ENCODE data around the gene RNF26. TPM values are rescaled to one million over a fixed set of nuclear protein-coding genes. Genes with fewer than 3 reads are reported as not detected.

RNF26 gene
- total and polyA plus RNA-seq, 5 donors from 2014 or later: 21.0 to 38.3 (median 37.2) TPM

- Mint-ChIP-seq H3K27me3 (peaks cover 18% of the 10 kb centered on the region), H3K9me3 (no peaks in the 10 kb centered on the region), H3K27ac (peak overlapping the region; percentile 10 to 83 (median 69)), H3K4me3 (peak overlapping the region; percentile 85 to 95 (median 87)), H3K4me1 (peaks cover 5 to 35% (median 16%) of the 10 kb centered on the region in 4 donors), H3K36me3 (no peaks in the 10 kb centered on the region)
- Histone ChIP-seq H3K4me3 (ENCODE audit: low read depth, low read length) (peak overlapping the region; percentile 72), H3K27ac (ENCODE audit: insufficient read depth, low read length, poor library complexity, severe bottlenecking) (peak overlapping the region; percentile 33), H3K9me3 (ENCODE audit: control insufficient read depth in 2 of 2, low read length in 2 of 2) (no peaks in the 10 kb centered on the region), H3K4me1 (ENCODE audit: control insufficient read depth, insufficient read depth, low read length, poor library complexity, severe bottlenecking) (peaks cover 46% of the 10 kb centered on the region), H3K36me3 (ENCODE audit: control insufficient read depth, insufficient read depth, low read length) (no peaks in the 10 kb centered on the region), H3K27me3 (ENCODE audit: control insufficient read depth, insufficient read depth, low read length) (no peaks in the 10 kb centered on the region)
- DNase-seq (peak; percentile 32 to 82 (median 55)), ATAC-seq (ENCODE audit: low read depth in 2 of 2) (peak; percentile 55 to 64)
Measured at GRCh38 chr11:119320776-119321524, 13.4 kb upstream of the RNF26 start.

DNA sequence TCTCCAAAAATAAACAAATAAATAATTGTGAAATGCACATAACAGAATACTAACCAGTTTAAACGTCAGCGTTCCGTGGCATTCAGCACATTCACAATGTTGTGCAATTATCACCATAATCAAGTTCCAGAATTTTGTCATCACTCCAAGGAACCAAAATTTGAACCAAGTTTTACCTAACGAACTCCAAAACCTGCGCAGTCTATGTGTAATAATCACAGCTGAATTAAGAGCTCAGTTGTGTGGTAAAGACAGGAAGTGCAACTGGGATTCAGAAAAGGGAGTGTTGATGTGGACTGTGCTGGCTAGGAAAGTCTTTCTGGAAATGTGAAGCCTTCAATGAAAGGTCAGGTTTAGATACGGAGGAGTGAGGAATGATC, 12.0 kb upstream of the RNF26 start:
- Histone ChIP-seq H3K4me3 (ENCODE audit: low read depth, low read length) (no peak overlapping the region), H3K36me3 (ENCODE audit: control insufficient read depth, insufficient read depth, low read length) (no peaks in the 10 kb centered on the region), H3K27ac (ENCODE audit: insufficient read depth, low read length, poor library complexity, severe bottlenecking) (no peak overlapping the region), H3K4me1 (ENCODE audit: control insufficient read depth, insufficient read depth, low read length, poor library complexity, severe bottlenecking) (peaks cover 34% of the 10 kb centered on the region), H3K27me3 (ENCODE audit: control insufficient read depth, insufficient read depth, low read length) (no peaks in the 10 kb centered on the region), H3K9me3 (ENCODE audit: control insufficient read depth in 2 of 2, low read length in 2 of 2) (no peaks in the 10 kb centered on the region)
- Mint-ChIP-seq H3K4me1 (peaks cover 5 to 32% (median 16%) of the 10 kb centered on the region in 4 donors), H3K27ac (no peak overlapping the region), H3K36me3 (no peaks in the 10 kb centered on the region), H3K27me3 (peaks cover 17% of the 10 kb centered on the region), H3K4me3 (peak overlapping the region in 3 of 4 donors; percentile 53 to 85 (median 74)), H3K9me3 (no peaks in the 10 kb centered on the region)
- ATAC-seq (ENCODE audit: low read depth in 2 of 2): no peak
- DNase-seq: no peak

DNA sequence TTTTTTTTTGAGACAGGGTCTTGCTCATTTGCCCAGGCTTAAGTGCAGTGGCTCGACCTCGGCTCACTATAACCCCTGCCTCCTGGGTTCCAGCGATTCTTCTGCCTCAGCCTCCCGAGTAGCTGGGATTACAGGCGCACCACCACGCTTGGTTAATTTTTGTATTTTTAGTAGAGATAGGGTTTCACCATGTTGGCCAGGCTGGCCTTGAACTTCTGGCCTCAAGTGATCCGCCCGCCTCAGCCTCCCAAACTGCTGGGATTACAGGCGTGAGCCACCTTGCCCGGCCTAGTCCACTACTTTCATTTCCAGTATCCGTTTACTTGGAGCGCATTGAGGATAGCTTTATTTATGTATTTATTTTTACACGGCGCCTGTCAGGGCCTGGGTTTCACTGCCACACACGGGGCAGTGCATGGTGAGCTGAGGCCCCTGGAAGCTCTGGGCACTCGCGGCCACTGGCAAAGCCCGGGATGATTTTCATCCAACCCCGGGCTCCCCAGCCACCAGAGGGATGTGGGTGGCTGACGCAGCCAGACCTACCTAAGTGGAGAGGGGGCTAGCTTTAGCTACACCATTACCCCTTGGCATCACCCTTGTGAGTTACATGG, 11.3 kb upstream of the RNF26 start:
- no peak overlapping the region for H3K27ac ChIP-seq (ENCODE audit: insufficient read depth, low read length, poor library complexity, severe bottlenecking)
- H3K4me3 ChIP-seq (ENCODE audit: low read depth, low read length): no peak overlapping the region
- H3K36me3 ChIP-seq (ENCODE audit: control insufficient read depth, insufficient read depth, low read length): no peaks in the 10 kb centered on the region
- no peaks in the 10 kb centered on the region for H3K9me3 Mint-ChIP-seq
- H3K4me1 Mint-ChIP-seq: peaks cover 5 to 30% (median 16%) of the 10 kb centered on the region in 4 donors
- DNase-seq (no peak), ATAC-seq (ENCODE audit: low read depth in 2 of 2) (no peak)
- peaks cover 13% of the 10 kb centered on the region for H3K27me3 Mint-ChIP-seq
- peak overlapping the region in 2 of 4 donors; percentile 53 to 87 for H3K4me3 Mint-ChIP-seq
- H3K9me3 ChIP-seq (ENCODE audit: control insufficient read depth in 2 of 2, low read length in 2 of 2): no peaks in the 10 kb centered on the region
- H3K36me3 Mint-ChIP-seq: no peaks in the 10 kb centered on the region
- H3K4me1 ChIP-seq (ENCODE audit: control insufficient read depth, insufficient read depth, low read length, poor library complexity, severe bottlenecking): peaks cover 31% of the 10 kb centered on the region
- H3K27ac Mint-ChIP-seq: no peak overlapping the region
- H3K27me3 ChIP-seq (ENCODE audit: control insufficient read depth, insufficient read depth, low read length): no peaks in the 10 kb centered on the region

GRCh38 chr11:119323532-119324033, 10.7 kb upstream of the RNF26 start:
- no peaks in the 10 kb centered on the region for H3K36me3 Mint-ChIP-seq
- peak overlapping the region in 1 of 3 donors; percentile 24 for H3K27ac Mint-ChIP-seq
- Histone ChIP-seq H3K4me3 (ENCODE audit: low read depth, low read length) (no peak overlapping the region), H3K27ac (ENCODE audit: insufficient read depth, low read length, poor library complexity, severe bottlenecking) (no peak overlapping the region), H3K36me3 (ENCODE audit: control insufficient read depth, insufficient read depth, low read length) (no peaks in the 10 kb centered on the region), H3K27me3 (ENCODE audit: control insufficient read depth, insufficient read depth, low read length) (no peaks in the 10 kb centered on the region), H3K9me3 (ENCODE audit: control insufficient read depth in 2 of 2, low read length in 2 of 2) (no peaks in the 10 kb centered on the region), H3K4me1 (ENCODE audit: control insufficient read depth, insufficient read depth, low read length, poor library complexity, severe bottlenecking) (peaks cover 25% of the 10 kb centered on the region)
- peak overlapping the region in 3 of 4 donors; percentile 43 to 87 (median 63) for H3K4me3 Mint-ChIP-seq
- DNase-seq: peak; percentile 65 to 74 (median 71)
- H3K9me3 Mint-ChIP-seq: no peaks in the 10 kb centered on the region
- H3K4me1 Mint-ChIP-seq: peaks cover 5 to 27% (median 15%) of the 10 kb centered on the region in 4 donors
- peak in 1 of 2 donors; percentile 44 for ATAC-seq (ENCODE audit: low read depth in 2 of 2)
- H3K27me3 Mint-ChIP-seq: peaks cover 10% of the 10 kb centered on the region

- no peak overlapping the region for H3K4me3 ChIP-seq (ENCODE audit: low read depth, low read length)
- Mint-ChIP-seq H3K27ac (no peak overlapping the region), H3K36me3 (no peaks in the 10 kb centered on the region), H3K4me3 (peak overlapping the region in 2 of 4 donors; percentile 60 to 72), H3K4me1 (peaks cover 5 to 22% (median 12%) of the 10 kb centered on the region in 4 donors), H3K27me3 (peaks cover 7% of the 10 kb centered on the region), H3K9me3 (no peaks in the 10 kb centered on the region)
- no peaks in the 10 kb centered on the region for H3K9me3 ChIP-seq (ENCODE audit: control insufficient read depth in 2 of 2, low read length in 2 of 2)
- no peak overlapping the region for H3K27ac ChIP-seq (ENCODE audit: insufficient read depth, low read length, poor library complexity, severe bottlenecking)
- no peaks in the 10 kb centered on the region for H3K27me3 ChIP-seq (ENCODE audit: control insufficient read depth, insufficient read depth, low read length)
- peaks cover 19% of the 10 kb centered on the region for H3K4me1 ChIP-seq (ENCODE audit: control insufficient read depth, insufficient read depth, low read length, poor library complexity, severe bottlenecking)
- H3K36me3 ChIP-seq (ENCODE audit: control insufficient read depth, insufficient read depth, low read length): no peaks in the 10 kb centered on the region
- DNase-seq (no peak), ATAC-seq (ENCODE audit: low read depth in 2 of 2) (no peak)
Measured at GRCh38 chr11:119324189-119324588, 10.1 kb upstream of the RNF26 start.

GRCh38 chr11:119329320-119329719, 5.0 kb upstream of the RNF26 start:
- ATAC-seq (ENCODE audit: low read depth in 2 of 2) (no peak), DNase-seq (no peak)
- Mint-ChIP-seq H3K36me3 (no peaks in the 10 kb centered on the region), H3K27me3 (peaks cover 32% of the 10 kb centered on the region), H3K9me3 (no peaks in the 10 kb centered on the region), H3K4me3 (peak overlapping the region in 1 of 4 donors; percentile 2), H3K27ac (no peak overlapping the region), H3K4me1 (peaks cover 4 to 14% (median 7%) of the 10 kb centered on the region in 4 donors)
- Histone ChIP-seq H3K27ac (ENCODE audit: insufficient read depth, low read length, poor library complexity, severe bottlenecking) (no peak overlapping the region), H3K27me3 (ENCODE audit: control insufficient read depth, insufficient read depth, low read length) (peaks cover 4% of the 10 kb centered on the region), H3K36me3 (ENCODE audit: control insufficient read depth, insufficient read depth, low read length) (no peaks in the 10 kb centered on the region), H3K9me3 (ENCODE audit: control insufficient read depth in 2 of 2, low read length in 2 of 2) (no peaks in the 10 kb centered on the region), H3K4me3 (ENCODE audit: low read depth, low read length) (no peak overlapping the region), H3K4me1 (ENCODE audit: control insufficient read depth, insufficient read depth, low read length, poor library complexity, severe bottlenecking) (peaks cover 6% of the 10 kb centered on the region)

GRCh38 chr11:119330237-119330636, 4.1 kb upstream of the RNF26 start:
- Histone ChIP-seq H3K27ac (ENCODE audit: insufficient read depth, low read length, poor library complexity, severe bottlenecking) (no peak overlapping the region), H3K4me1 (ENCODE audit: control insufficient read depth, insufficient read depth, low read length, poor library complexity, severe bottlenecking) (peaks cover 13% of the 10 kb centered on the region), H3K27me3 (ENCODE audit: control insufficient read depth, insufficient read depth, low read length) (peaks cover 4% of the 10 kb centered on the region), H3K9me3 (ENCODE audit: control insufficient read depth in 2 of 2, low read length in 2 of 2) (no peaks in the 10 kb centered on the region), H3K4me3 (ENCODE audit: low read depth, low read length) (no peak overlapping the region), H3K36me3 (ENCODE audit: control insufficient read depth, insufficient read depth, low read length) (no peaks in the 10 kb centered on the region)
- ATAC-seq (ENCODE audit: low read depth in 2 of 2): no peak
- Mint-ChIP-seq H3K4me3 (peak overlapping the region in 2 of 4 donors; percentile 2 to 73), H3K4me1 (peaks cover 4 to 21% (median 11%) of the 10 kb centered on the region in 4 donors), H3K27me3 (peaks cover 35% of the 10 kb centered on the region), H3K27ac (no peak overlapping the region), H3K36me3 (no peaks in the 10 kb centered on the region), H3K9me3 (no peaks in the 10 kb centered on the region)
- no peak for DNase-seq

Measured in CD4-positive, CD25-positive, alpha-beta regulatory T cell (primary cell).